ENCODE measurements around the gene MPZL3.

MPZL3 gene

GRCh38 chr11:118276422-118276821 lies 24.3 kb upstream of the MPZL3 start:
- Histone ChIP-seq H3K4me3 (ENCODE audit: low read depth in 1 of 2, low read length in 1 of 2) (no peak overlapping the region), H3K27ac (no peak overlapping the region), H3K4me1 (ENCODE audit: control insufficient read depth in 1 of 2, insufficient read depth in 1 of 2, low read depth in 1 of 2, low read length in 1 of 2) (no peaks in the 10 kb centered on the region), H3K36me3 (no peaks in the 10 kb centered on the region), H3K27me3 (peaks cover 9% of the 10 kb centered on the region), H3K9me3 (no peaks in the 10 kb centered on the region)
- TF ChIP-seq CTCF (IDR thresholded peaks at IDR 0.05), result no peak

GRCh38 chr11:118275176-118275575 lies 23.0 kb upstream of the MPZL3 start:
- TF ChIP-seq CTCF (IDR thresholded peaks at IDR 0.05), result no peak
- no peaks in the 10 kb centered on the region for H3K9me3 ChIP-seq
- no peak overlapping the region for H3K4me3 ChIP-seq (ENCODE audit: low read depth in 1 of 2, low read length in 1 of 2)
- peaks cover 9% of the 10 kb centered on the region for H3K27me3 ChIP-seq
- H3K4me1 ChIP-seq (ENCODE audit: control insufficient read depth in 1 of 2, insufficient read depth in 1 of 2, low read depth in 1 of 2, low read length in 1 of 2), result no peaks in the 10 kb centered on the region
- no peaks in the 10 kb centered on the region for H3K36me3 ChIP-seq
- no peak overlapping the region for H3K27ac ChIP-seq

- no peak for TF ChIP-seq CTCF (IDR thresholded peaks at IDR 0.05)
- H3K27me3 ChIP-seq, result peaks cover 9% of the 10 kb centered on the region
- H3K27ac ChIP-seq, result no peak overlapping the region
- no peaks in the 10 kb centered on the region for H3K4me1 ChIP-seq (ENCODE audit: control insufficient read depth in 1 of 2, insufficient read depth in 1 of 2, low read depth in 1 of 2, low read length in 1 of 2)
- H3K9me3 ChIP-seq, result no peaks in the 10 kb centered on the region
- no peak overlapping the region for H3K4me3 ChIP-seq (ENCODE audit: low read depth in 1 of 2, low read length in 1 of 2)
- H3K36me3 ChIP-seq, result no peaks in the 10 kb centered on the region
These were observed 22.0 kb upstream of the MPZL3 start for GRCh38 chr11:118274186-118274585.

- H3K4me1 ChIP-seq (ENCODE audit: control insufficient read depth in 1 of 2, insufficient read depth in 1 of 2, low read depth in 1 of 2, low read length in 1 of 2), result no peaks in the 10 kb centered on the region
- no peak overlapping the region for H3K4me3 ChIP-seq (ENCODE audit: low read depth in 1 of 2, low read length in 1 of 2)
- no peaks in the 10 kb centered on the region for H3K36me3 ChIP-seq
- TF ChIP-seq CTCF (IDR thresholded peaks at IDR 0.05), result no peak
- H3K27ac ChIP-seq, result no peak overlapping the region
- H3K9me3 ChIP-seq, result no peaks in the 10 kb centered on the region
- H3K27me3 ChIP-seq, result peaks cover 15% of the 10 kb centered on the region
These were observed 19.8 kb upstream of the MPZL3 start for GRCh38 chr11:118272001-118272400.

- Histone ChIP-seq H3K9me3 (no peaks in the 10 kb centered on the region), H3K4me3 (ENCODE audit: low read depth in 1 of 2, low read length in 1 of 2) (no peak overlapping the region), H3K27ac (no peak overlapping the region), H3K36me3 (no peaks in the 10 kb centered on the region), H3K4me1 (ENCODE audit: control insufficient read depth in 1 of 2, insufficient read depth in 1 of 2, low read depth in 1 of 2, low read length in 1 of 2) (peaks cover 21 to 24% of the 10 kb centered on the region in 2 experiments), H3K27me3 (peaks cover 24% of the 10 kb centered on the region)
- TF ChIP-seq CTCF (IDR thresholded peaks at IDR 0.05), result no peak
These were observed 15.3 kb upstream of the MPZL3 start for GRCh38 chr11:118267486-118267885.

- Histone ChIP-seq H3K36me3 (no peaks in the 10 kb centered on the region), H3K9me3 (no peaks in the 10 kb centered on the region), H3K27ac (no peak overlapping the region), H3K27me3 (peaks cover 28% of the 10 kb centered on the region), H3K4me1 (ENCODE audit: control insufficient read depth in 1 of 2, insufficient read depth in 1 of 2, low read depth in 1 of 2, low read length in 1 of 2) (peaks cover 23 to 27% of the 10 kb centered on the region in 2 experiments), H3K4me3 (ENCODE audit: low read depth in 1 of 2, low read length in 1 of 2) (no peak overlapping the region)
- TF ChIP-seq CTCF (IDR thresholded peaks at IDR 0.05), result no peak
These were observed 13.8 kb upstream of the MPZL3 start for GRCh38 chr11:118265954-118266353.

Measured in neutrophil (primary cell).